GM18868 (cell line): ENCODE results near the gene ELL3.
A peak's percentile ranks its signal among the peaks of the same experiment; 100 is the strongest.
"Not testable (repeated sequence)": the region's sequence is repeated elsewhere in the genome, so short reads cannot be mapped to it uniquely, and the experiment has no call there.

Source experiments
- ATAC-seq: cut with Tn5 transposase; IDR thresholded peaks from one replicate; pipeline ENCODE4 v1.9.1; 2021; ENCODE audit warnings: mild to moderate bottlenecking, moderate library complexity; ENCODE audit not compliant: unreplicated experiment

Gene ELL3

GRCh38 chr15:43776718-43777266, at the start of gene ELL3:
TSS of gene ELL3 (minus strand) at chr15:43776966. CDS start at chr15:43776901, 65 bp downstream.
- ATAC-seq, result peak; percentile 48

- no peak for ATAC-seq
Observed at GRCh38 chr15:43826029-43826507, 49.3 kb upstream of the ELL3 start.

GRCh38 chr15:43825305-43825704, 48.5 kb upstream of the ELL3 start:
- not testable (repeated sequence) for ATAC-seq

GRCh38 chr15:43824302-43825246, 47.8 kb upstream of the ELL3 start, which contains the start of gene MFAP1:
TSS of gene MFAP1 (minus strand) at chr15:43824690. CDS start at chr15:43824569, 121 bp downstream.
- ATAC-seq, result peak; percentile 84

- no peak for ATAC-seq
Observed at GRCh38 chr15:43821505-43821904, 44.7 kb upstream of the ELL3 start.

GRCh38 chr15:43815064-43815463, 38.3 kb upstream of the ELL3 start:
- ATAC-seq, result not testable (repeated sequence)

GRCh38 chr15:43808960-43809678, 32.4 kb upstream of the ELL3 start:
- peak; percentile 83 for ATAC-seq

- ATAC-seq, result peak; percentile 4
Observed at GRCh38 chr15:43808435-43808950, 31.7 kb upstream of the ELL3 start.

- ATAC-seq, result not testable (repeated sequence)
Observed at GRCh38 chr15:43802676-43803075, 25.9 kb upstream of the ELL3 start.

GRCh38 chr15:43800286-43801141, 23.7 kb upstream of the ELL3 start, which contains the start of gene HYPK:
TSS of gene HYPK (plus strand) at chr15:43800599. CDS start at chr15:43800623, 24 bp downstream.
- ATAC-seq, result peak; percentile 76

- no peak for ATAC-seq
Observed at GRCh38 chr15:43799945-43800285, 23.1 kb upstream of the ELL3 start, which contains the start of gene SERINC4. TSS of gene SERINC4 (minus strand) at chr15:43800220. CDS start at chr15:43799986, 234 bp downstream.

GRCh38 chr15:43799209-43799944, 22.6 kb upstream of the ELL3 start:
- ATAC-seq, result peak; percentile 39

GRCh38 chr15:43796566-43796965, 19.8 kb upstream of the ELL3 start:
- ATAC-seq, result no peak

- no peak for ATAC-seq
Observed at GRCh38 chr15:43795997-43796396, 19.2 kb upstream of the ELL3 start.

GRCh38 chr15:43795197-43795596, 18.4 kb upstream of the ELL3 start:
- ATAC-seq, result no peak

GRCh38 chr15:43794269-43795037, 17.7 kb upstream of the ELL3 start:
- ATAC-seq, result no peak

GRCh38 chr15:43793647-43794046, 16.9 kb upstream of the ELL3 start:
- ATAC-seq, result no peak

GRCh38 chr15:43792761-43793476, 16.2 kb upstream of the ELL3 start:
- ATAC-seq, result no peak
